Small intestine (tissue), 7 donors: ENCODE data around the gene C16orf74. TPM values are rescaled to one million over a fixed set of nuclear protein-coding genes. Genes with fewer than 3 reads are reported as not detected.

Source experiments
- DNase-seq, 2 donors: peaks; one replicate each; pipeline versions ENCODE4 v3.0.0 to v3.0.0-alpha.2; 2013
- FAIRE-seq: peaks from 2 replicates; lab custom pipeline; 2012; peaks lifted over from hg19 to GRCh38; lab: Jason Lieb, UNC
- H3K27ac ChIP-seq, 3 donors: one replicate each; pipeline ENCODE4 v1.5.1; 2013; ENCODE audit warnings: low read length in 2 of 3, mild to moderate bottlenecking in 2 of 3, control low read depth in 1 of 3, inconsistent platforms in 1 of 3, low read depth in 1 of 3, moderate library complexity in 1 of 3
- H3K27me3 ChIP-seq, 3 donors: one replicate each; pipeline ENCODE4 v1.6.1; 2013; ENCODE audit warnings: low read length in 3 of 3, inconsistent platforms in 1 of 3; ENCODE audit not compliant: control insufficient read depth in 3 of 3, insufficient read depth in 3 of 3
- H3K36me3 ChIP-seq, 3 donors: one replicate each; pipeline ENCODE4 v1.6.1; 2013; ENCODE audit warnings: low read length in 3 of 3, inconsistent platforms in 1 of 3, low read depth in 1 of 3, mild to moderate bottlenecking in 1 of 3, moderate library complexity in 1 of 3; ENCODE audit not compliant: control insufficient read depth in 3 of 3, insufficient read depth in 2 of 3
- H3K4me1 ChIP-seq, 3 donors: one replicate each; pipeline ENCODE4 v1.6.1; 2013; ENCODE audit warnings: low read length in 2 of 3, inconsistent platforms in 1 of 3, low read depth in 1 of 3, mild to moderate bottlenecking in 1 of 3, moderate library complexity in 1 of 3; ENCODE audit not compliant: control insufficient read depth in 3 of 3, insufficient read depth in 2 of 3
- H3K4me3 ChIP-seq, 3 donors: one replicate each; pipeline ENCODE4 v1.5.1; 2013; ENCODE audit warnings: low read length in 3 of 3, control low read depth in 1 of 3, inconsistent platforms in 1 of 3, low read depth in 1 of 3, mild to moderate bottlenecking in 1 of 3, moderate library complexity in 1 of 3
- H3K9me3 ChIP-seq, 2 donors: one replicate each; pipeline ENCODE4 v1.6.1; 2013; ENCODE audit warnings: low read depth in 1 of 2, low read length in 1 of 2; ENCODE audit not compliant: control insufficient read depth in 2 of 2, insufficient read depth in 1 of 2
- WGBS, 3 donors: extraction: QIAGEN DNeasy Blood & Tissue Kit; methylation state at CpG; one replicate each; pipeline ENCODE4 v1.1.7; 2013; 5-methylcytosine and 5-hydroxymethylcytosine counted together
- polyA plus RNA-seq, 4 donors: library from polyadenylated mRNA; stranded (reverse) in 3 of 4; unstranded in 1 of 4; fragments of 200-250 nt in 3 of 4; fragments of 120-200 nt in 1 of 4; gene quantifications; one replicate each; pipeline versions ENCODE4 v1.2.1 to v1.2.3, GENCODE V29; 2013
- donor health status: healthy with polysubstance abuse.
- donor health status: control.
- donor health status: control.
- donor health status: Bipolar disorder and iron deficiency.
- donor health status: healthy.

C16orf74 gene
- polyA plus RNA-seq, 4 donors: 1.2 to 5.6 (median 4.9) TPM; not detected in 1

- no peak overlapping the region for H3K4me3 ChIP-seq
- H3K4me1 ChIP-seq: no peaks in the 10 kb centered on the region
- peaks cover 0 to 7% (median 0%) of the 10 kb centered on the region in 3 donors for H3K27me3 ChIP-seq
- H3K9me3 ChIP-seq: no peaks in the 10 kb centered on the region
- FAIRE-seq: no peak
- H3K36me3 ChIP-seq: peaks cover 0 to 6% (median 0%) of the 10 kb centered on the region in 3 donors
- no peak for DNase-seq
- 93 to 96% (median 96%) methylated on average over 6 of the region's 6 CpGs for WGBS, 3 donors
- no peak overlapping the region for H3K27ac ChIP-seq
These were observed 19.8 kb upstream of the C16orf74 start for GRCh38 chr16:85770741-85771140.

- no peak for FAIRE-seq
- 65 to 75% (median 72%) methylated on average over 2 of the region's 2 CpGs for WGBS, 3 donors
- H3K27me3 ChIP-seq: peaks cover 0 to 16% (median 0%) of the 10 kb centered on the region in 3 donors
These were observed 17.3 kb upstream of the C16orf74 start for GRCh38 chr16:85768199-85768598.

GRCh38 chr16:85767531-85767930, 16.6 kb upstream of the C16orf74 start:
- Histone ChIP-seq H3K27me3 (peaks cover 0 to 16% (median 0%) of the 10 kb centered on the region in 3 donors), H3K36me3 (no peaks in the 10 kb centered on the region), H3K4me3 (no peak overlapping the region), H3K27ac (no peak overlapping the region), H3K4me1 (no peaks in the 10 kb centered on the region), H3K9me3 (no peaks in the 10 kb centered on the region)
- no peak for DNase-seq
- FAIRE-seq: no peak
- 44 to 67% (median 50%) methylated on average over 8 of the region's 8 CpGs for WGBS, 3 donors

More at GRCh38 chr16:85768199-85768598, 17.3 kb upstream of the C16orf74 start:
- Histone ChIP-seq H3K4me3 (no peak overlapping the region), H3K27ac (no peak overlapping the region), H3K9me3 (no peaks in the 10 kb centered on the region), H3K4me1 (no peaks in the 10 kb centered on the region), H3K36me3 (peaks cover 0 to 2% (median 0%) of the 10 kb centered on the region in 3 donors)
- no peak for DNase-seq

DNA sequence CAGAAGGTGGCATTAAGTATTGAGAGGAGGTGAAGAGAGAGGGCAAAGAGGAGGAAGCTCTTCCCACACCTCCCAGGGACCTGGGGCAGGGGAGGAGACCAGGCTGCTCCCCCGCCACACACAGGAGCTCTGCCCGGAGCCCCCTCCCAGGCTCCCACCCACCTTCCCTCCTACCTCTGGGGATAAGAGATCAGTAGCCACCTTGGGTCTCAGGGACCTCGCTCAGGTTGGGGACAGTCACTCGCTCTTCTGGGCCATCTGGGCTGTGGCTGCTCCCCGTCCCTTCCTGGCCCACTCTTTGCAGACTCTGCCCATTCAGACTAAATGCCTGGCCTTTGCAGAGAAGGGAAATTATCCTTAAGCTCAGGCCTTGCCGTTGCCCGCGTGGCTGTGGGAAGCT, 14.9 kb upstream of the C16orf74 start:
- FAIRE-seq: no peak
- 60 to 66% (median 60%) methylated on average over 7 to 8 of the region's 8 CpGs for WGBS, 3 donors

DNA sequence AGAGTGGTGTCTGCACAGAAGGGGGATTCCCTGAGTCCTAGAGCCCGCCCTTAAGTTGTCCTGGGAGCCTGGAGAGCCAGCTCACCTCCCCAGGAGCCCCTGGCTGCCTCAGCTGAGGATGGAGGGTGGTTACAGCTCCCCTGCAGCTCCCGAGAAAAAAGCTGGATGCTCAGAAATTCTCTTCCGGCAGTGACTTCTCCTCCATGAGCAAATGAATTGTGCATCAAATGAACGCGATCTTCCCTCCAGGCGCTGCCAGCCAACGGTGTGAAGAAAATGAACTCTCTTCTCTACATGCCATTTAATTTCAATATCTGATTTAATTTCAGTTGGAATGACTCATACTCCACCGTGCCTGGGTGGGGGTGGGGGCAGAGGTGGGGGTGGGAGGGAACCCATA, 14.3 kb upstream of the C16orf74 start:
- 50 to 58% (median 58%) methylated on average over 8 of the region's 8 CpGs for WGBS, 3 donors
- Histone ChIP-seq H3K27me3 (peaks cover 0 to 16% (median 0%) of the 10 kb centered on the region in 3 donors), H3K36me3 (no peaks in the 10 kb centered on the region), H3K9me3 (no peaks in the 10 kb centered on the region), H3K4me3 (no peak overlapping the region), H3K27ac (no peak overlapping the region), H3K4me1 (no peaks in the 10 kb centered on the region)
- DNase-seq (no peak), FAIRE-seq (no peak)

More for the DNA sequence above, 14.9 kb upstream of the C16orf74 start:
- H3K27ac ChIP-seq: no peak overlapping the region
- no peaks in the 10 kb centered on the region for H3K36me3 ChIP-seq
- no peaks in the 10 kb centered on the region for H3K4me1 ChIP-seq
- peaks cover 0 to 16% (median 0%) of the 10 kb centered on the region in 3 donors for H3K27me3 ChIP-seq
- no peak overlapping the region for H3K4me3 ChIP-seq
- H3K9me3 ChIP-seq: no peaks in the 10 kb centered on the region
- no peak for DNase-seq

DNA sequence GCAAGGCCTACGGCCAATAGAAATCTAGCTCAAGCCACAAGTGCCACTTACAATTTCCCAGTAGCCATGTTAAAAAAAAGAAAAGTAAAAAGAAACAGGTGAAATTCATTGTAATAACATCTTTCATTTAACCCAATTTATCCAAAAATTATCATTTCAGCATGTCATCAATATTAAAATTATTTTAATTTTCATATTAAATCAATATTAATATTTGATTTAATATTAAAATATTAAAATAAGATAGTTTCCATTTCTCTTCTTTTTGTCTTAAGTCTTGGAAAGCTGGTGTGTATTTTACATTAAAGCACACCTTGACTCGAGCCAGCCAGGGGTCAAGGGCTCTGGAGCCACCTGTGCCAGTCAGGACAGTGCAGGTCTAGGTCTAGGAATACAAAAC, 12.7 kb upstream of the C16orf74 start:
- DNase-seq (no peak), FAIRE-seq (no peak)
- H3K4me1 ChIP-seq: no peaks in the 10 kb centered on the region
- H3K9me3 ChIP-seq: no peaks in the 10 kb centered on the region
- H3K4me3 ChIP-seq: no peak overlapping the region
- WGBS, 3 donors: 72 to 82% (median 81%) methylated on average over 2 of the region's 2 CpGs
- no peaks in the 10 kb centered on the region for H3K36me3 ChIP-seq
- no peak overlapping the region for H3K27ac ChIP-seq
- H3K27me3 ChIP-seq: peaks cover 0 to 16% (median 0%) of the 10 kb centered on the region in 3 donors

GRCh38 chr16:85762970-85763369, 12.1 kb upstream of the C16orf74 start:
- WGBS, 3 donors: 71 to 87% (median 83%) methylated on average over 12 of the region's 12 CpGs
- Histone ChIP-seq H3K9me3 (no peaks in the 10 kb centered on the region), H3K36me3 (no peaks in the 10 kb centered on the region), H3K4me1 (no peaks in the 10 kb centered on the region), H3K27ac (no peak overlapping the region), H3K27me3 (peaks cover 0 to 16% (median 0%) of the 10 kb centered on the region in 3 donors), H3K4me3 (no peak overlapping the region)
- no peak for FAIRE-seq
- DNase-seq: no peak

DNA sequence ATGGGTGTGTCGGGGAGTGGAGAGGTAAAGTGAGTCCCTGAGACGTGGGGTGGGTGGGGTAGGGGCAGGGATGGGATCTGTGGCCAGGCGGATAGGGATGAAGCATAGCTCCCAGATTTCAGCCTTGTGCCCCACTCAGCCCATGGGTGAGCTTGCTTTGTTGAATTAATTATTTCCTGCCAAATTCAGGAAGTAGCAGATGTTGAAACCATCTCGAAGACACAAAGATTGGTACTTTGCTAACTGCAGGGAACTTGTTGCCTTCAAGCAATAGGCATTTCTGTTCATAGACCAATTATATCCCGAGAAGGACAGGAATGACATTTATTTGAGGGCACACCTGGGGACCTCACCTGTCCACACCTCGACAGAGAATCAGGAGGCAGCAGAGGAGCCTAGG, 11.0 kb upstream of the C16orf74 start:
- H3K36me3 ChIP-seq: no peaks in the 10 kb centered on the region
- H3K27ac ChIP-seq: no peak overlapping the region
- FAIRE-seq (no peak), DNase-seq (no peak)
- H3K9me3 ChIP-seq: no peaks in the 10 kb centered on the region
- H3K27me3 ChIP-seq: peaks cover 0 to 16% (median 0%) of the 10 kb centered on the region in 3 donors
- 48 to 62% (median 57%) methylated on average over 6 of the region's 6 CpGs for WGBS, 3 donors
- no peaks in the 10 kb centered on the region for H3K4me1 ChIP-seq
- no peak overlapping the region for H3K4me3 ChIP-seq
